HEK293 (cell line): ENCODE measurements around the gene SYTL1.

Experiments used
- CTCF ChIP-seq: fragments of 450-650 bp; formaldehyde crosslinking; IDR thresholded peaks from 2 replicates; pipeline ENCODE4 v1.5.1; 2016; ENCODE audit warnings: missing biosample characterization, missing genetic modification characterization
- GLIS1 ChIP-seq: fragments of 450-650 bp; formaldehyde crosslinking; IDR thresholded peaks from 2 replicates; pipeline ENCODE4 v1.5.1; 2016; ENCODE audit warnings: missing biosample characterization, missing genetic modification characterization
- ZNF24 ChIP-seq: fragments of 450-650 bp; formaldehyde crosslinking; IDR thresholded peaks from 2 replicates; pipeline ENCODE4 v1.5.1; 2016; ENCODE audit warnings: missing biosample characterization, missing genetic modification characterization
- ZNF645 ChIP-seq: fragments of 450-650 bp; formaldehyde crosslinking; IDR thresholded peaks from 2 replicates; pipeline ENCODE4; 2016; ENCODE audit warnings: missing biosample characterization, missing genetic modification characterization
- ZSCAN23 ChIP-seq: fragments of 450-650 bp; formaldehyde crosslinking; IDR thresholded peaks from 2 replicates; pipeline ENCODE4 v1.5.1; 2016; ENCODE audit warnings: missing biosample characterization, missing genetic modification characterization

- TF ChIP-seq ZNF645 (tag by site-specific recombination): no peak
- no peak for TF ChIP-seq GLIS1 (tag by site-specific recombination)
- no peak for TF ChIP-seq ZSCAN23
- no peak for TF ChIP-seq ZNF24
- TF ChIP-seq CTCF (tag by site-specific recombination): no peak
Observed at GRCh38 chr1:27394282-27394658, 52.4 kb downstream of the SYTL1 start.
